ENCODE results near the gene POLR2M. TPM values are rescaled to one million over a fixed set of nuclear protein-coding genes. Genes with fewer than 3 reads are reported as not detected.

Gene POLR2M
- total RNA-seq, 2 donors from 2014 or later = 60.8 to 86.1 TPM

GRCh38 chr15:57758560-57758959, 52.0 kb downstream of the POLR2M start:
- H3K9me3 ChIP-seq (ENCODE audit: control insufficient read depth, low read length, poor library complexity, severe bottlenecking) = no peaks in the 10 kb centered on the region
- no peak for ATAC-seq
- Mint-ChIP-seq H3K27ac (no peak overlapping the region), H3K4me1 (no peaks in the 10 kb centered on the region), H3K36me3 (ENCODE audit: low read depth) (peaks cover 2% of the 10 kb centered on the region), H3K27me3 (no peaks in the 10 kb centered on the region), H3K4me3 (no peak overlapping the region)
- DNase-seq = no peak

- no peak for DNase-seq
- no peak for ATAC-seq
- Mint-ChIP-seq H3K27ac (no peak overlapping the region), H3K36me3 (ENCODE audit: low read depth) (peaks cover 4% of the 10 kb centered on the region), H3K27me3 (no peaks in the 10 kb centered on the region), H3K4me3 (no peak overlapping the region), H3K4me1 (no peaks in the 10 kb centered on the region)
- no peaks in the 10 kb centered on the region for H3K9me3 ChIP-seq (ENCODE audit: control insufficient read depth, low read length, poor library complexity, severe bottlenecking)
Observed at GRCh38 chr15:57761562-57761961, 55.0 kb downstream of the POLR2M start.

- no peak for DNase-seq
- H3K27me3 Mint-ChIP-seq = no peaks in the 10 kb centered on the region
- peaks cover 4% of the 10 kb centered on the region for H3K36me3 Mint-ChIP-seq (ENCODE audit: low read depth)
- no peak for ATAC-seq
- no peak overlapping the region for H3K27ac Mint-ChIP-seq
- no peaks in the 10 kb centered on the region for H3K9me3 ChIP-seq (ENCODE audit: control insufficient read depth, low read length, poor library complexity, severe bottlenecking)
- H3K4me3 Mint-ChIP-seq = no peak overlapping the region
- H3K4me1 Mint-ChIP-seq = peaks cover 2% of the 10 kb centered on the region
Observed at GRCh38 chr15:57762302-57762701, 55.8 kb downstream of the POLR2M start.

- no peaks in the 10 kb centered on the region for H3K27me3 Mint-ChIP-seq
- DNase-seq (no peak), ATAC-seq (no peak)
- H3K27ac Mint-ChIP-seq = no peak overlapping the region
- no peak overlapping the region for H3K4me3 Mint-ChIP-seq
- H3K36me3 Mint-ChIP-seq (ENCODE audit: low read depth) = peaks cover 4% of the 10 kb centered on the region
- H3K4me1 Mint-ChIP-seq = peaks cover 8% of the 10 kb centered on the region
- H3K9me3 ChIP-seq (ENCODE audit: control insufficient read depth, low read length, poor library complexity, severe bottlenecking) = no peaks in the 10 kb centered on the region
Observed at GRCh38 chr15:57763176-57763964, 56.9 kb downstream of the POLR2M start.

Other genes with a start within 250 kb of the POLR2M start
- 1 to 10 TPM in 1 of 2 donors, under 1 TPM in 1; 0.15 to 6.2 TPM for gene MYZAP, start 114.8 kb upstream of the POLR2M start, total RNA-seq

All from T-helper 17 cell (primary cell).